HG03469 (cell line): ENCODE measurements around the gene CCDC110.

Experiments used
- ATAC-seq: cut with Tn5 transposase; IDR thresholded peaks from one replicate; pipeline ENCODE4 v1.9.1; 2021; ENCODE audit warnings: mild to moderate bottlenecking, moderate library complexity, moderate number of reproducible peaks; ENCODE audit not compliant: unreplicated experiment

The CCDC110 gene

DNA sequence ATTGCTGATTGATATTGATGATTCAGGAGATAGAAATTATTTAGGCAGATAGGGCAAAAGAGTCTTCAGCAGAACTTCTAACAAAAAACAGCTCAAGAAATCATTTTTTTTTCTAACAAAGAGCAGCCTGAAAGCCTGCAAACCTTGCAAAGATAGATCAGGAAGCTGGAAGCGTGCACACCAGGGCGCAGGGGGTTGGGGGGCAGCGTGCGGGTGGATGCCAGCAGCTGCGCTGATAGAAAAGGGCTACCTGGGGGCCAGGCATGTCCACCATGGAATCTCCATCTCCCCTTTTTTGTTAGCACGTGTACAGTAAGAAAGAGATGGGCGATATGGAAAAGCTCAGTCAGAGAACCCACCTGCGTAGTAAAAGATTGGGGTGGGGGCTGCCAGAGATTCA is 1.7 kb upstream of the CCDC110 start:
- no peak for ATAC-seq

DNA sequence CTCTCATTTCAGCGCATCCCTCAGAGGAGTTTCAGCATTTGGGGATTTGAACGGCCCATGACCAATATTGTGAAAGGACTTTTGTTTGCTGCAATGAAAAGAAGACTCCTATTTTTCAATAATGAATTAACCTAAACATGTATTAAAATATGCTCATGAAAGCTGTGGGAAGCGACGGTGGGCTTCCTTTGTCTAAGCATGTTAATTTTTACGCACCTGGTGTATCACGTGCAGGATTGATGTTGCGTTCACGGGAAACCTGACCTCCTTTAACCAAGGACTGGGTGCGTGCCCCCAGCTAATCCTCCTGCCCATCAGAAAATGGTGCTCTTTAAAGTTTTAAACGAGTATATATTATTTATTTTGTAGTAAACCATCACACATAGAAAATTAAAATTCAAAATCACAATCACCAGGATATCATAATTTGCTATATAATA is 590 bp upstream of the CCDC110 start:
- ATAC-seq, result no peak

DNA sequence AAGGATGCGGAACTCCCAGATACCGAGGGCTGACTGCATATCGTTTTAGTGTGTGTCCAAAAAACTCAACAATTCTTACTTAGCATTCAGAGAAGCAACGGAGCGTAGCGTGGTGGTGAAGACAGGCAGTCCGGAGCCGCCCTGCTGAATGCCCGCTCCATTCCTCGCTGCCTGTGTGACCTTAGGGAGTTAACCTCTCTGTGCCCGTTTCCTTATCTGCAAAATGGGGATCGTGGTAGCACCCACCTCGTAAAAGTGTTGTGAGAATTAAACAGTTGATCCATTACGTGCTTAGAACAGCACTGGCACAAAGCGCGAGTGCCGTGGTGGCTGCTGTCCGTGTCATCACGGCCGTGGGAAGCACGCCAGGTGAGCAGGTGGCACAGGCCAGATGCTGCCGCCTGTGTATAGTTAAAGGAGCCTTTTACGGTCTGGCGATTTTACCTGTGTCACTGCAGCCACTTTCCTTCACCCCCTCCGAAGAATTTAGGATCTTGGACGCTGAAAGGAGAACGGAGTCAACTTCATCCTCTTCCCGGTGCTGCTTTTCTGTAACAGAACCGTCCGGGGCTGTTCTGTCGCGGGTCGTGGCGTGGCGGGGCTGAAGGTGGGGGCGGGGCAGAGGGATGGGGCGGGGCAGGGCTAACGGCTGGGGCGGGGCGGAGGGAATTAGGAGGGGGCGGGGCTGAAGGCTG is 885 bp downstream of the CCDC110 start:
- ATAC-seq, result no peak

DNA sequence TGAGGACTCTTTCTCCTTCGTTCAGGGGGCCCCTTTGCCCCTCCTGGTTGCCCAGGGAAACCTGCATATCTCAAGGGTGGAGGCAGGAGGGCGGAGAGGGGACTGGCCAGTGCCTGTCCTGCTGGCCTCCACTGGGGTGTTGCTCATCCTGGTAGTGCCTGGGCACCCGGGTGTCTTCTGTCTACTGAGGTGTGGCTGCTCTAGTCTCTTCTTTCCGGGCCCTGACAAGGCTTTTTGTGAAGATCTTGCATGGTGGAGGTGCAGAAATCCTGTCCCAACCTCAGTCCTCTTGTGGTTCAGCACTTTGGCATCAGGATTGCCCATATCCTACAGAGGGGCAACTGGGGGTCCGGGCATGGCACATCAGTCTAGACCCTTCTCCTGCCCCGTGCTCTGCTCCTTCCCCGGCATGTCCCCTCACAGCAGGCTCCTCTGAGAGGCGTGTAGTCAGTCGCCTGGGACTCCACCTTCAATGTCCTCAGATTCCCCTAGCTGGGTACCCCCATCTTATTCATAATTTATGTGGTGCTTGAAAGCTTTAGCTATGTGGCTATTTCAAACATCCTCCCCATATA is 1.9 kb downstream of the CCDC110 start:
- ATAC-seq, result no peak

DNA sequence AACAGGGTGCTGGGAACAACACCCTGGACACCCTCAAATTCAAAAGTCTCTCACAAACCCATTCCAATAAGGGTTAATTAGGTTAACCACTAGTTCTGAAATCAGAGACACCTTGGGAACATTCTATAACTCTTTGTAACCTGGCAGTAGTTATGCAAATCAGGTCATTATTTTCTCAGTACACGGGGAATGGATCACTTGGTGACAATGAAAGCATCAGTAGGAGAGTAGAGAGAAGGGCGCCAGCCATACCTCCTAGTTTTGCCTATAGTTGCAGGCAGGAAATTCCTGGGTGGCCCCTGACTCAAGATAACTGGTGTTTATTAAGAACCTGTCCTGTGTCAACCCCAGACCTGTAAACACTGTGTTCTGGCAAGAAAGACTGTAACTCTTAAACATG is 2.5 kb downstream of the CCDC110 start:
- ATAC-seq, result no peak

DNA sequence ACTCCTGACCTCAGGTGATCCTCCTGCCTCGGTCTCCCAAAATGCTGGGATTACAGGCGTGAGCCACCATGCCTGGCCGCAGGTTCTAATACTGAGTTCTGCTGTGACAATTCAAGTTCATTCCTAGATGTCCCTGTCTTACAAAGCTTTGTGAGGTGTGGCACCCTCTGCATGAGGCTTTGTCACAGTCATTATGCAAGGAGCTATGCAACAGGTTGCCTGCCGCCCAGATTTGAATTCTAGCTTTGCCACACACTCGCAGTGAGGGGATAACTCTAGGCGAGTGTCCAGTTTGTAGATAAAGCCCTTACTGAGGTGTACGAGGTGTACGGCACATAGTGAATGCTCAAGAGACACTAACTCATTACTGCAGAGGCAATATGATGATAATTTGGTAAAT is 3.5 kb downstream of the CCDC110 start:
- ATAC-seq, result no peak

DNA sequence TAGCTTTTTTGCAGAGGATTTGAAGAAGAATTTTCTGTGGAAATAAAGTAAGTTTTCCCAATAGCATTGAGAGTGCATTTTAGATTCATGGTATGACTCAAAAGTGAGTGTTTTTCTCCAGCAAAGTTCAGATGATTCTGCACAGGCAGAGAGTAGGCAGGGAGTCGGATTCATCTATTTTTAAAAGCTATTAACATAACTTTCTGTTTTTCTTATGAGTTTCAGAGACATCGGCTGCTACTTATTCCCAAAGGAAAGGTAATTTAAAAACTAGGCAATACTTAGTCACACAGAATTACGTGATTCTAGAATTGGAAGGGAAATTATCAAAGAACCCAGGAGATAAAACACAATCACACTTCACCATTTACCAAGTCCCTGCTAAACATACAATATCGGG is 4.4 kb downstream of the CCDC110 start:
- ATAC-seq, result no peak

DNA sequence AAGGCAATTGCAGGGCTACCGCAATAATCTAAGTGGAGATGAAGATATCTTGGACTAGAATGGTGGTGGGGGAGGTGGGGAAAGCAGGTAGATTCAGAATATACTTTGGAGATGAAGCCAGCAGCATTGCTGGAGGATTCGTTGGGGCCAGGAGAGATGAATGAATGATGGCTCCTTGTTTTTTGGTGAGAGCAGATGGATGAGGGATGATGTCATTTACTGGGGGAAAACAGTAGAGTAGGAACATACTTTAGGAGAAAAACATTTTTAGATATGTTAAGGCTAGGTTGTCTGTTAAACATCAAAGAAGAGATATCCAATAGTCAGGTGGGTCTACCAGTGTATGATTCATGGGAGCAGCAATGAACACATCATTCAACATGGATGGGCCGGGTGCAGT is 5.8 kb downstream of the CCDC110 start:
- ATAC-seq, result no peak

DNA sequence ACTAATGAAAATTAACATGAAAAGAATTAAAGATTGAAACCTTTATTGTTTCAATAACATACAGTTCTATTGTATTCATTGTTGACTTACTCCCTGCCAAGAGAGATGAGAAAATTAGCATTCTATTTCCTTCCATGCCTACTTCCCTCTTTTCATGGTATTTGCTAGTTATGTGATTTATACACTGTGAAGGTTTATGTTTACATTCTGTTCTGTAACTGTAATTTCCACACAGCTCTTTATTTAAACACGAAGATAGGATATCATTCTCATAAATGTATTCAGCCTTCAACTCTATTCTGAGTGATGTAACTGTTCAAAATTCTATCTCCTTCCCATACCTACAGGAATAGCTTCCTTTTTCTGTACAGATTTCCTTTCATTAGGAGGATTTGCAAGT is 6.6 kb downstream of the CCDC110 start:
- ATAC-seq, result no peak

DNA sequence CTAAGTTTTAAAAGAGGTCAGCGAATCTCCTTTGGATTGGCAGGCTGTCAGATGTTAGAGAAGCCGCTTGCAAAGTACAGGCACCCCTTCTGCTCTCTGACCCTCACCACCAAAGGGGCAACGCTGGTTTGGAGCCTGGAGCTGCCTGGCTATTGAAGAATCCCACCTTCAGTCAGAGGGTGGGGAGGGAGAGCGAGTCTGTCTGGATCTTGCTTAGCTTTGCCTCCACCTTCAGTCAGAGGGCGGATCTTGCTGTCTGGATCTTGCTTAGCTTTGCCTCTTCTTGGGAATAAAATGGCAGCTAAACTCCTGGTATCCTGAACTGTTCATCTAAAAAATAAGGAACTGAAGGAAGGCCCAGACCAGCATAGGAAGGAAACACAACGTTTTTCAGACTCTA is 7.3 kb downstream of the CCDC110 start:
- no peak for ATAC-seq

DNA sequence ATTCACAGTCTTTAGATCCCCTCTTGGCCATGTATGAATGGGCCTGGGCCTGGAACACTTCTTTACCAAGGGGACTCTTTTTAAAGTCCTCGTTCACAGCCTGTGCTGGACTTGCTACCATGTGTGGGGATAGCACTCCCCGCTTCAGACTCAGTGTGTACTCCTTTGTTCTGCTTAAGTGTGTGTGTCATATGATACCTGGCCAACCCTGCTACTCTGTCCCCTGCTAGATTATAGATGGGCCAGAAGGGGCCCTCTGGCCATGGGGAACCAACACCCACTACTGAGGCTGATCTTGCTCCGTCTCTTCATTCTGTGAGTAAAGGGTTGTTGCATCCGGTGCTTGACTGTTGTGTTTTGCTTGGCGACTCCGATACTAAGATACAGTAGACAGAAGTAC is 8.0 kb downstream of the CCDC110 start:
- ATAC-seq, result no peak

DNA sequence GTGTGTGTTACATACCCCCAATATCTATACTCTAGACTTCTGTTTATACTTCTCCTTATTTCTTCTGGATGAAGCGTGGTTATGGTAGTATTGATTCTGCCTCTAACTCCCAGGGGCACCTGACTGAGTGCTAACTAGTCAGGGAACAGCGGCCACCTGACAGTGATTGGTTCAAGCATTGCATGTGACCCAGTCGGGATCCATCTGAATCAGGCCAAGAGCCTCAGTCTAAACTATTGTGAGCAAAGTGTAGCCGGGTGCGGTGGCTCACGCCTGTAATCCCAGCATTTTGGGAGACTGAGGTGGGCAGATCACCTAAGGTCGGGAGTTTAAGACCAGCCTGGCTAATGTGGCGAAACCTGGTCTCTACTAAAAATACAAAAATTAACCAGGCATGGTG is 10.0 kb downstream of the CCDC110 start:
- no peak for ATAC-seq

DNA sequence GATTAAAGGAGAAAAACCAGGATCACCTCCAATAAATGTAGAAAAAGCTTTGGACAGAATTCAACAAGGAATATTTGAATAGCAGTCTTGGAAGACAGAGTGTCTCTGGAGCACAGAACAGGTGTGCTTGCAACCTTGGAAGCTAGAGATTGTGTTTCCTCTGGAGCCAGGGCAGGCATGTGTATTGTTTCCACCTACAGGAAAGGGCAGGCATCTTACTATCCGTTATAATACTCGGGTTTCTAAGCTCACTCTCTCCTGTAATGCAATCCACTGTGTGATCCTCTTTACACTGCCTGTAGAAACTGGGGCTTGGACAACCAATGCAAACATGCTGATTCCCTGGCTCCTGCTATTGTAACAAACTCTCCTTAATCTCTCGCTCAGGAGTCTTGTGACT is 14.4 kb downstream of the CCDC110 start:
- no peak for ATAC-seq

DNA sequence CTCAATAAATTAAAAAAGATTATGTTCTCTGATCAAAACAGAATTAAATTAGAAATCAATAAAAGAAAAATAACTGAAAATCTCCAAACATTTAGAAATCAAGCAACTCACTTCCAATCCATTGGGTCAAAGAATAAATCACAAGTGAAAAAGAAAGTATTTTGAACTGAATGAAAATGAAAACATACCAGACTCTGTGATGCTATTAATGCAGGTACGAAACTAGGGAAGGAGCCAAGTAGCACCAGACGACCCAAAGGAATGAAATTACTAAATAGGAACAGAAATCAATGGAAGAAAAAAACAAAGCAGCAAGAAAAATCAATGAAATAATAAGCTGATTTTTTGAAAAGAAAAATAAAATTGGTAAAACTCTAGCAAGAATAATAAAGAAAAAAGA is 15.4 kb downstream of the CCDC110 start:
- ATAC-seq, result no peak

DNA sequence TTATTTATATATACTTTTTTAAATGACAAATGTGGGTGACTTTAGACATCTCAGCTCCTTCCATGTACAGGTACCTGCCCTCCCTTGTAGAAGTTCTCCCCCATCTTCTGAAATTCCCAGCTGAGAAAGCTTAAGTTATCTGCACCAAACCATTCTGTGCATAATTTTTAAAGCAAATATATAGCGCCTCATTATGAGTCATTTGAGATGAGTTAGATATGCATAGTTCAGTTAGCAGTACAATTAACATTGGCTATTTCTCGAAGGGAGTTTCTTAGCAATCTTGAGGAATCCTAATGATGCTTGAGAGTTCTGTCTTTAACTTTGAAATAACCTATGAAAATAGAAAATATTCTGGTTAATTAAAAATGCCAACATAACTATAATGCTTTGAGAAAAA is 26.3 kb downstream of the CCDC110 start:
- ATAC-seq, result no peak

DNA sequence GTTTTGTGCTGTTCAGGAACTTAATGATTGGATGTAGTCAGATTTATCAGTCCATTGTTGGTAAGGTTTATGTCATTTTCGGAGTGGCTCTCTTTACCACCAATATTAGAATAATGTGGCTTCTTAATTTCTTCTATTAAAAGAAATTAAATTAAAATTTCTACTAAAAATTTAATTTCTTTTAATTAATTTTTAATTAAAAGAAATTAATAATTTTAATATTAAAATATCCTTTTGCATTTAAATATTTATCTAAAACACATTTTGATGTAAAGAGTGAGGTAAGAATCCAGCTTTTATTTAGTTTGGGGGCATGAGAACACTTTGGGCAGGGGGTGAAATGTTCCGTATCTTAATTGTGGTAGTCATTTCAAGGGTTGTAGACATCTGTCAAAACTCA is 30.1 kb downstream of the CCDC110 start:
- ATAC-seq, result no peak

DNA sequence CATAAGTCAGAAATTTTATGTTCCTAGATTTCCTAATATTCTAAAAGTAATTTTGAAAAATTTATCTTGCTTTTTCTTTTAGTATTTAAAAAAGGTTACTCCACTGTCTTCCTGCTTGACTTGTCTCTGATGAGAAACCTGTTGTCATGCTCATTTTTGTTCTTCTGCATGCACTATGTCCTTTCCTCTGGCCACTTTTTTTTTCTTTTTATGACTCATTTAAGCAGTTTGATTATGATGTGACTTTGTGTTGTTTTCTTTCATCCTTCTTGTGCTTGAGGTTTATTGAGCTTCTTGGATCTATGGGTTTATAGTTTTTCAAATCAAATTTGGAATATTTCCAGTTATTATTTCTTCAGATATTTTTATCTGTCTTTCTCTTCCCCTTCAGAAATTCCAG is 33.7 kb downstream of the CCDC110 start:
- no peak for ATAC-seq

DNA sequence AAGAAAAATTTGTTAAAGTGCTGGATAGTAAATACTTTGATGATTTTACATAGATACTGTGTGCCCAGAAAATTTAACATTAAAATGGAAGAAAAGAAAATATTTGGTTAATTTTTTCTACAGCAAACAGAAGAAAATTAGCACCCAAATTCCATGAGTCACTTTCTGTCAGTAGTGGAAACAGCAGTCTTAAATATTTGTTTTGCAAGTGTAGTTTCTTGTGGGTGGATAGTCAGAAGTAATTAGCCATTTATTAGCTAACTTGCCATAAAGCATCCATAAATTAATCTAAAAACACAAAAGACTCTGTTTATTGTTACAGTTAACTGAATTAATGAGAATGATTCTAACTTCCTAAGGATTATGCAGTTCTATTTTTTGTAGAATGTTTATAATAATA is 36.1 kb downstream of the CCDC110 start:
- ATAC-seq, result no peak

DNA sequence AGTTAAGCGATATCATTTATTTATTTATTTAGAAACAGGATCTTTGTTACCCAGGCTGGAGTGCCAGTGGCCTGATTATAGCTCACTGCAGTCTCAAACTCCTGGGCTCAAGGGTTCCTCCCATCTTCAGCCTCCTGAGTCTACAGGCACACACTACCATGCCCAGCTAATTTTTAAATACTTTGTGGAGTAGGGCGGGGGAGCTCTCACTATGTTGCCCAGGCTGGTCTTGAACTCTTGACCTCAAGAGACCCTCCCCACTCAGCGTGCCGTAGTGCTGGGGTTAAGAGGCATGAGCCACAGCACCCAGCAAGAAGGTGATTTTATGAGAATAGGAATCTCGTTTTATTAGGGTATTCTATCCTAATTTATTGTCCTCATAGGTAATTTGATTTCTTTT is 41.9 kb downstream of the CCDC110 start:
- ATAC-seq, result no peak

DNA sequence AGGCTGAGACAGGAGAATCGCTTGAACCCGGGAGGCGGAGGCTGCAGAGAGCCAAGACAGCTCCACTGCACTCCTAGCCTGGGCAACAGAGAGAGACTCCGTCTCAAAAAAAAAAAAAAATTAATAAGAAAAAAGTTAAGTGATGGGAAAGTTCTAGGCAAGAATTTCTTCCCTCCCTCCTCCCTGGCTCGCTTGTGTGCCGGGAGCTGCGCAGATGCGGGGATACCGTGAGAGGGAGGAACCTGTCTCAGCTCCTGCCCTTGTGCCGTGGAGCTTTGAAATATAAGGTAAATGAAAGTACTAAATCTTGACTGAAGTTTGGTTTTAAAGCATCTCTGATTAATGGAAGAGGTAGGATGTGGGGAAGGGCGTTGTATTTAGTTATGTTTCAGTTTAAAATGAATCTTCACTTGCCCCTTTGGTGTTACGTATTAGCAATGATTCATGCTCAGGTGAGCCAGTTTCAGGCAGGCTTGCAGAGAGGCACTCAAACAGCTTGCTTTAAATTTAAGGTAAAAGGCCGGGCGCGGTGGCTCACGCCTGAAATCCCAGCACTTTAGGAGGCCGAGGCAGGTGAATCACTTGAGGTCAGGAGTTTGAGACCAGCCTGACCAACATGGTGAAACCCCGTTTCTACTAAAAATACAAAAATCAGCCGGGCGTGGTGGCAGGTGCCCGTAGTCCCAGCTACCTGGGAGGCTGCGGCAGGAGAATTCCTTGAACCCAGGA is 44.4 kb downstream of the CCDC110 start:
- ATAC-seq, result no peak

DNA sequence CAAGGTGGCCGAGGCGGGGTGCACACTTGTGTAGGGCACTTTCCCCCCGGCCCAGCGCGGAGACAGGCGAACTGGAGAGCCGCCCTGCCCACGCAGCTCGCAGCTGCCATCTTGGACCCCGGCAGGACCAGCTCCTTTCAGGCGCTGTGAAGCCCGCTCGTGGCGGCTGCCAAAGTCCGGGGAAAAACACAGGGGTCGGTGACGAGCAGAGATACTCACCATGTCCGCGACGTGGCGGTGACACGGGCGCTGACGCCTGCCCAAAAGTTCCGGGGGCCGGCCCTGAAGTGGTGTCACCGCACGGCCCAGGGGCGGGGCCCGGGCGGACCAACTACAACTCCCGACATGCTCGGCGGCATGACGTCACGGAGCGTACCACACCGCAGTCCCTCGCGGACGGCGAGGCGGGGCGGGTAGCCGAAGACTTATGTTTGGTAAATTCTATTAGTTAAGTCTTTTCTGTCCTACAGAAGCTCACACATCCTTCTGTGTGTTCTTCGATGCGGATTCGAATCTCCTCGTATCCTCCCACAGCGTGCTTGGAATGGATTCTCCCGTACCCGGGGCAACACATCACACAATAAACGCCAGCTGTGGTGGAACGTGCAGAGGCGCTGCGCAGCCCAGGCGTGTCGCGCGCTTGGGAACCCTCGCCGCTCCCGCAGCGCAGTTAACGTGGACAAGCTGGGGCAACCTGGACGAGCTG is 45.7 kb downstream of the CCDC110 start, which contains the start of gene UFSP2:
Gene UFSP2, minus strand, starts transcription at position 318 of the 706 bp plus-strand sequence. Its CDS starts 96 bp downstream, at position 222.
- peak; percentile 92 for ATAC-seq
